Gastroesophageal sphincter (tissue), 4 donors: ENCODE measurements around the gene PLET1. TPM values are rescaled to one million over a fixed set of nuclear protein-coding genes. Genes with fewer than 3 reads are reported as not detected.
"Not testable (repeated sequence)": the region's sequence is repeated elsewhere in the genome, so short reads cannot be mapped to it uniquely, and the experiment has no call there.

ENCODE experiments used
- ATAC-seq: fragments of 150-250 bp; one replicate; pipeline ENCODE4 v1.9.1; 2016; ENCODE audit warnings: mild to moderate bottlenecking, moderate library complexity
- H3K27ac ChIP-seq, 4 donors: fragments of 200-600 bp; sonication (generic) in 3 of 4; 1 replicate in 3 of 4; 2 replicates in 1 of 4; pipeline ENCODE4 v1.5.1; 2016 to 2019
- H3K27me3 ChIP-seq: fragments of 200-600 bp; sonication (generic); one replicate; pipeline ENCODE4 v1.5.1; 2019
- H3K36me3 ChIP-seq, 2 donors: fragments of 200-600 bp; sonication (generic); one replicate each; pipeline ENCODE4 v1.5.1; 2019; ENCODE audit warnings: control low read depth in 1 of 2
- H3K4me1 ChIP-seq, 3 donors: fragments of 200-600 bp; sonication (generic); 1 replicate in 2 of 3; 2 replicates in 1 of 3; pipeline ENCODE4 v1.5.1; 2016 to 2019; ENCODE audit warnings: control low read depth in 2 of 3
- H3K4me3 ChIP-seq, 2 donors: fragments of 200-600 bp; sonication (generic); one replicate each; pipeline ENCODE4 v1.5.1; 2019; ENCODE audit warnings: mild to moderate bottlenecking in 1 of 2, moderate library complexity in 1 of 2
- H3K9me3 ChIP-seq, 3 donors: fragments of 200-600 bp; sonication (generic); one replicate each; pipeline ENCODE4 v1.5.1; 2017 to 2019; ENCODE audit warnings: control low read depth in 2 of 3
- EP300 ChIP-seq: sonication (generic); formaldehyde crosslinking; IDR thresholded peaks from one replicate; pipeline ENCODE4 v1.6.1; 2017; ENCODE audit warnings: antibody characterized with exemption, mild to moderate bottlenecking
- POLR2A ChIP-seq, 2 donors: fragments of 450-650 bp; IDR thresholded peaks; one replicate each; pipeline ENCODE4 v1.6.1; 2017; ENCODE audit warnings: antibody characterized with exemption in 2 of 2, mild to moderate bottlenecking in 2 of 2, moderate library complexity in 1 of 2
- POLR2AphosphoS5 ChIP-seq: sonication (generic); formaldehyde crosslinking; IDR thresholded peaks from one replicate; pipeline ENCODE4 v1.6.1; 2017; ENCODE audit warnings: antibody characterized with exemption
- WGBS, 2 donors: methylation state at CpG; one replicate each; pipeline ENCODE4 v1.1.5; 2018; ENCODE audit warnings: low coverage in 1 of 2; 5-methylcytosine and 5-hydroxymethylcytosine counted together
- small RNA-seq, 4 donors: library from RNA; depleted of rRNA; stranded (forward); fragments of <200 nt; gene quantifications; one replicate each; pipeline ENCODE3, GENCODE V24; 2016
- total RNA-seq, 4 donors: library from RNA; depleted of rRNA; stranded (reverse); fragments of >200 nt; gene quantifications; one replicate each; pipeline ENCODE4 v1.1.0, GENCODE V29; 2016
- TF ChIP-seq, protein P1 (sequence below), 4 experiments: fragments of 200-600 bp in 2 of 4; fragments of 450-650 bp in 2 of 4; sonication (generic) in 1 of 4; IDR thresholded peaks; one replicate each; pipeline ENCODE4 v1.5.1; 2017 to 2019; ENCODE audit warnings: antibody characterized with exemption in 4 of 4, mild to moderate bottlenecking in 2 of 4, moderate library complexity in 2 of 4

PLET1 gene
- total RNA-seq, 4 donors from 2014 or later = not detected

DNA sequence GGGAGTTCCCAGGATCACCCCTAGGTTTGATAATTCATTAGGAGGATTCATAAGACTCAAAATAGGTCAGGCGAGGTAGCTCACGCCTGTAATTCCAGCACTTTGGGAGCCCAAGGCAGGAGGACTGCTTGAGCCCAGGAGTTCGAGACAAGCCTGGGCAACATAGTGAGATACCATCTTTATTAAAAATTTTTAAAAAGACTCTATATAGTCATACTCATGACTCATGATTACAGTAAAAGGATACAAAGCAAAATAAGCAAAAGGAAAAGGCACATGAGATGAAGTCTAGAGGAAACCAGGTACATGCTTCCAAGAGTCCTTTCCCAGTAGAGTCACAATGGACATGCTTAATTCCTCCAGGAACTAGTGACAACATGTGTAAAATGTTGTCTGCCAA, 48.4 kb downstream of the PLET1 start:
- Histone ChIP-seq H3K36me3 (no peaks in the 10 kb centered on the region), H3K9me3 (no peaks in the 10 kb centered on the region), H3K4me3 (no peak overlapping the region), H3K4me1 (no peaks in the 10 kb centered on the region), H3K27ac (no peak overlapping the region), H3K27me3 (no peaks in the 10 kb centered on the region)
- ATAC-seq = no peak
- WGBS, 2 donors = 71 to 92% methylated on average over 3 of the region's 3 CpGs
- no peak for TF ChIP-seq EP300
- no peak for TF ChIP-seq POLR2A (IDR thresholded peaks at IDR 0.05)
- no peak for TF ChIP-seq POLR2AphosphoS5
- TF ChIP-seq, protein P1, sequence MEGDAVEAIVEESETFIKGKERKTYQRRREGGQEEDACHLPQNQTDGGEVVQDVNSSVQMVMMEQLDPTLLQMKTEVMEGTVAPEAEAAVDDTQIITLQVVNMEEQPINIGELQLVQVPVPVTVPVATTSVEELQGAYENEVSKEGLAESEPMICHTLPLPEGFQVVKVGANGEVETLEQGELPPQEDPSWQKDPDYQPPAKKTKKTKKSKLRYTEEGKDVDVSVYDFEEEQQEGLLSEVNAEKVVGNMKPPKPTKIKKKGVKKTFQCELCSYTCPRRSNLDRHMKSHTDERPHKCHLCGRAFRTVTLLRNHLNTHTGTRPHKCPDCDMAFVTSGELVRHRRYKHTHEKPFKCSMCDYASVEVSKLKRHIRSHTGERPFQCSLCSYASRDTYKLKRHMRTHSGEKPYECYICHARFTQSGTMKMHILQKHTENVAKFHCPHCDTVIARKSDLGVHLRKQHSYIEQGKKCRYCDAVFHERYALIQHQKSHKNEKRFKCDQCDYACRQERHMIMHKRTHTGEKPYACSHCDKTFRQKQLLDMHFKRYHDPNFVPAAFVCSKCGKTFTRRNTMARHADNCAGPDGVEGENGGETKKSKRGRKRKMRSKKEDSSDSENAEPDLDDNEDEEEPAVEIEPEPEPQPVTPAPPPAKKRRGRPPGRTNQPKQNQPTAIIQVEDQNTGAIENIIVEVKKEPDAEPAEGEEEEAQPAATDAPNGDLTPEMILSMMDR (IDR thresholded peaks at IDR 0.05) = no peak

DNA sequence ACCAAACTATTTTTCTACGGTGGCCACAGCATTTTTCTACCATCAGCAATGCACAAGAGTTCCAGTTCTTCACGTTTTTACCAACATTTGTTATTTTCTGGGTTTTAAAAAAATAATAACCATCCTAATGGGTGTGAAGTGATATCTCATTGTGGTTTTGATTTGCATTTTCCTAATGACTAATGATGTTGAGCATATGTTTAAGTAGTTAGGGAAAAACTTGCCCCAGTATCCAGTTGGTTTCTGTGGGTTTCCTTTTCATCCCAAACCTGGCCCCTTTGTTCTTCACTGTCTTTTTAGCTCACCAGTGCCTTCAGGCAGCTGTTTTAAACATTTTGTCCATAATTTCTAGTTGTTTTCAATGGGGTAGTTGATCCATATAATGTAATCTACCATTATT, 49.1 kb downstream of the PLET1 start:
- TF ChIP-seq, protein P1 (IDR thresholded peaks at IDR 0.05) = no peak
- TF ChIP-seq POLR2AphosphoS5 (no peak), EP300 (no peak), POLR2A (IDR thresholded peaks at IDR 0.05) (no peak)
- Histone ChIP-seq H3K27ac (no peak overlapping the region), H3K36me3 (no peaks in the 10 kb centered on the region), H3K4me3 (no peak overlapping the region), H3K27me3 (no peaks in the 10 kb centered on the region), H3K4me1 (no peaks in the 10 kb centered on the region), H3K9me3 (no peaks in the 10 kb centered on the region)
- no peak for ATAC-seq
- WGBS, 2 donors = 48% methylated on average over 2 of the region's 2 CpGs

DNA sequence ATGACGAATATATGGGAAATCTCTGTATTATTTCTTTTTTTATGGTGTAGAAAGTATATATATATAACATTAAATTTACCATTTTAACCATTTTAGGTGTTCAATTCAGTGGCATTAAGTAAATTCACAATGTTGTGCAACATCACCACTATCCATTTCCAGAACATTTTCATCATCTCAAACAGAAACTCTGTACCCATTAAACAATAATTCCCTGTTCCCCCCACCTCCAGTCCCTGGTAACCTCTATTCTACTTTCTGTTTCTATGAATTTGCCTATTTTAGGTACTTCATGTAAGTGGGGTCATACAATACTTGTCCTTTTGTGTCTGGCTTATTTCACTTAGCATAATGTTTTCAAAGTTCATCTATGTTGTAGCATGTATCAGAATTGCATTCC, 49.8 kb downstream of the PLET1 start:
- 85% methylated on average over 1 of the region's 1 CpG for WGBS, 2 donors

DNA sequence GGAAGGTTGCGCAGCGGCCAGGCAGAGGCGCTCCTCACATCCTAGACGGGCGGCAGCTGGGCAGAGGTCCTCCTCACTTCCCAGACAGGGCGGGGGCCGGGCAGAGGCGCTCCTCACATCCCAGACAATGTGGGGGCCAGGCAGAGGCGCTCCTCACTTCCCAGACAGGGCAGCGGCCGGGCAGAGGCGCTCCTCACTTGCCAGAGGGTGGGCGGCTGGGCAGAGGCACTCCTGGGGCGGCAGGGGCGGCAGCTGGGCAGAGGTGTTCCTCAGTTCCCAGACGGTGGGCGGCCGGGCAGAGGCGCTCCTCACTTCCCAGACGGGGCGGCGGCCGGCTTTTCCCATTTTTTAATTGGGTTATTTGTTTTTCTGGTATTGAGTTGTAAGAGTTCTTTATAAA, 54.6 kb downstream of the PLET1 start:
- TF ChIP-seq POLR2A (IDR thresholded peaks at IDR 0.05) (no peak), EP300 (no peak), POLR2AphosphoS5 (no peak)
- TF ChIP-seq, protein P1 (IDR thresholded peaks at IDR 0.05) = no peak
- no peak for ATAC-seq
- H3K27ac ChIP-seq = no peak overlapping the region
- H3K36me3 ChIP-seq = peaks cover 0 to 29% of the 10 kb centered on the region in 2 donors
- no peaks in the 10 kb centered on the region for H3K27me3 ChIP-seq
- no peak overlapping the region for H3K4me3 ChIP-seq
- WGBS, 2 donors = 93% methylated on average over 3 of the region's 23 CpGs; no CpG with 5 or more reads in 1 of the 2 donors
- no peaks in the 10 kb centered on the region for H3K4me1 ChIP-seq
- H3K9me3 ChIP-seq = no peaks in the 10 kb centered on the region

More for the DNA sequence above, 49.8 kb downstream of the PLET1 start:
- TF ChIP-seq POLR2AphosphoS5 = no peak
- no peak for TF ChIP-seq POLR2A (IDR thresholded peaks at IDR 0.05)
- H3K4me1 ChIP-seq = no peaks in the 10 kb centered on the region
- no peaks in the 10 kb centered on the region for H3K27me3 ChIP-seq
- no peaks in the 10 kb centered on the region for H3K9me3 ChIP-seq
- H3K4me3 ChIP-seq = no peak overlapping the region
- ATAC-seq = no peak
- no peak overlapping the region for H3K27ac ChIP-seq
- H3K36me3 ChIP-seq = peaks cover 0 to 4% of the 10 kb centered on the region in 2 donors

DNA sequence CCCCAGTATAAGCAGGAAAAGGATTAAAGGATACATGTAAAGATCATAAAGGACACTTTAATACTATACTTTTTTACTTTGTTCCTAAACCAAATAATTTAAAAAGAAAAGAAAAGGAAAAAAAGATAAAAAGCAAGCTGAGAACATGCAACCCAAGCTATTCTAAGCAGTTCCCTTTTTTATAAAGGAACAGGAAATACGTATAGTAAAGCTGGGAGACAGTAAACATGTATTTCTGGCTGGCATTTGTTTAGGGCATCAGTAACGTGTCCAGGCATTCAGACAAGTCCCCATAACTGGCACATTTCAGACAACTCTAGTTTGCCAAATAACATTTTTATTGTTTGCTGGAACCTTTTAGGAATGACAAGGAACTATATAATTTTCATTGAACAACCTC, 60.4 kb downstream of the PLET1 start:
- Histone ChIP-seq H3K27me3 (no peaks in the 10 kb centered on the region), H3K4me3 (no peak overlapping the region), H3K9me3 (no peaks in the 10 kb centered on the region), H3K4me1 (no peaks in the 10 kb centered on the region), H3K27ac (no peak overlapping the region), H3K36me3 (peaks cover 0 to 19% of the 10 kb centered on the region in 2 donors)
- ATAC-seq = no peak
- TF ChIP-seq POLR2A (IDR thresholded peaks at IDR 0.05) = no peak
- TF ChIP-seq, protein P1 (IDR thresholded peaks at IDR 0.05) = no peak
- no peak for TF ChIP-seq EP300
- TF ChIP-seq POLR2AphosphoS5 = no peak
- 29 to 30% methylated on average over 2 of the region's 2 CpGs for WGBS, 2 donors

DNA sequence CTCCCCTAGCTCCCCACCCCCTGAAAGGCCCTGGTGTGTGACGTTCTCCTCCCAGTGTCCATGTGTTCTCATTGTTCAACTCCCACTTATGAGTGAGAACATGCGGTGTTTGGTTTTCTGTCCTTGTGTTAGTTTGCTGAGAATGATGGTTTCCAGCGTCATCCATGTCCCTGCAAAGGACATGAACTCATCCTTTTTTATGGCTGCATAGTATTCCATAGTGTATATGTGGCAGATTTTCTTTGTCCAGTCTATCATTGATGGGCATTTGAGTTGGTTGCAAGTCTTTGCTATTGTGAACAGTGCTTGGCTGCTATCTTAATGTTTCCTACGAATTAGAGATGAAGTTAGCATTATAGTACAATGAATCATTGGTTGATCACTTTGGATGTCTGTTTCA, 61.6 kb downstream of the PLET1 start:
- 87 to 100% methylated on average over 1 to 4 of the region's 4 CpGs for WGBS, 2 donors

More for the DNA sequence above, 61.6 kb downstream of the PLET1 start:
- not testable (repeated sequence) for H3K27ac ChIP-seq, H3K9me3 ChIP-seq, ATAC-seq, H3K27me3 ChIP-seq, H3K4me1 ChIP-seq, H3K4me3 ChIP-seq
- peaks cover 0 to 13% of the 10 kb centered on the region in 2 donors for H3K36me3 ChIP-seq

Small RNA genes within 50 kb of the gene (small RNA-seq; reads per million reads assigned to genes)
- 0 reads per million in 4 donors for gene MRPS36P4

Other genes starting within 250 kb of the PLET1 start
- gene DLAT, start 235.5 kb downstream of the PLET1 start, total RNA-seq = 10 to 100 TPM; 18.2 to 38.6 (median 32.1) TPM
- 1 to 10 TPM; 1.8 to 4.2 (median 3.2) TPM for gene PIH1D2, start 186.8 kb downstream of the PLET1 start, total RNA-seq
- gene NKAPD1, start 186.6 kb downstream of the PLET1 start, total RNA-seq = 10 to 100 TPM; 14.4 to 21.5 (median 16.4) TPM
- gene TIMM8B, start 174.1 kb downstream of the PLET1 start, total RNA-seq = 10 to 100 TPM; 19.2 to 37.6 (median 24.8) TPM
- 100 to 1,000 TPM; 102 to 120 (median 113) TPM for gene SDHD, start 174.0 kb downstream of the PLET1 start, total RNA-seq
- gene IL18, start 96.8 kb downstream of the PLET1 start, total RNA-seq = 10 to 100 TPM in 1 of 4 donors, 1 to 10 TPM in 3; 5.6 to 16.9 (median 6.9) TPM
- gene TEX12, start 93.5 kb downstream of the PLET1 start, total RNA-seq = not detected
- gene BCO2, start 85.3 kb downstream of the PLET1 start, total RNA-seq = 1 to 10 TPM in 3 of 4 donors, under 1 TPM in 1; 0.96 to 7.5 (median 6.6) TPM
- gene PTS, start 34.4 kb downstream of the PLET1 start, total RNA-seq = 10 to 100 TPM; 19.4 to 38.1 (median 23.3) TPM